Tibial nerve (tissue), 4 donors: ENCODE results near the gene POLR3F. TPM values are rescaled to one million over a fixed set of nuclear protein-coding genes. Genes with fewer than 3 reads are reported as not detected.
"Not testable (repeated sequence)": the region's sequence is repeated elsewhere in the genome, so short reads cannot be mapped to it uniquely, and the experiment has no call there.

Experiments used
- DNase-seq, 2 donors: peaks; one replicate each; pipeline ENCODE4 v3.0.0-alpha.2; 2019; ENCODE audit warnings: low spot score in 2 of 2
- H3K27ac ChIP-seq, 4 donors: fragments of 200-600 bp; sonication (generic) in 3 of 4; one replicate each; pipeline ENCODE4 v1.5.1; 2017 to 2019; ENCODE audit warnings: mild to moderate bottlenecking in 1 of 4
- H3K27me3 ChIP-seq, 2 donors: fragments of 200-600 bp; sonication (generic) in 1 of 2; one replicate each; pipeline versions ENCODE4 v1.5.1 to v1.6.0; 2017 to 2019
- H3K36me3 ChIP-seq, 3 donors: fragments of 200-600 bp; sonication (generic); one replicate each; pipeline ENCODE4 v1.5.1; 2018 to 2019
- H3K4me1 ChIP-seq, 4 donors: fragments of 200-600 bp; sonication (generic) in 3 of 4; one replicate each; pipeline ENCODE4 v1.5.1; 2017 to 2019
- H3K4me3 ChIP-seq, 4 donors: fragments of 200-600 bp; sonication (generic) in 3 of 4; one replicate each; pipeline ENCODE4 v1.5.1; 2017 to 2019; ENCODE audit warnings: mild to moderate bottlenecking in 1 of 4, moderate library complexity in 1 of 4
- H3K9me3 ChIP-seq, 4 donors: fragments of 200-600 bp; sonication (generic) in 3 of 4; one replicate each; pipeline ENCODE4 v1.5.1; 2017 to 2019
- CTCF ChIP-seq, 5 experiments: fragments of 200-600 bp in 3 of 5; fragments of 450-650 bp in 2 of 5; sonication (generic) in 3 of 5; IDR thresholded peaks; one replicate each; pipeline ENCODE4 v1.5.1; 2016 to 2019; ENCODE audit warnings: antibody characterized with exemption in 5 of 5, mild to moderate bottlenecking in 3 of 5, moderate library complexity in 2 of 5
- EP300 ChIP-seq, 2 donors: sonication (generic); formaldehyde crosslinking; IDR thresholded peaks; one replicate each; pipeline ENCODE4 v1.6.1; 2017; ENCODE audit warnings: antibody characterized with exemption in 2 of 2, mild to moderate bottlenecking in 1 of 2
- POLR2A ChIP-seq, 2 donors: fragments of 450-650 bp; IDR thresholded peaks; one replicate each; pipeline ENCODE4 v1.6.1; 2017; ENCODE audit warnings: antibody characterized with exemption in 2 of 2, mild to moderate bottlenecking in 2 of 2, moderate library complexity in 2 of 2
- WGBS, 2 donors: methylation state at CpG; one replicate each; pipeline ENCODE4 v1.1.5; 2018; 5-methylcytosine and 5-hydroxymethylcytosine counted together
- total RNA-seq, 4 donors: library from RNA; depleted of rRNA; stranded (reverse); fragments of >200 nt; gene quantifications; one replicate each; pipeline ENCODE4 v1.1.0, GENCODE V29; 2016

The POLR3F gene
- total RNA-seq, 4 donors from 2014 or later = 4.5 to 10.1 (median 7.7) TPM

GRCh38 chr20:18481596-18481995 is 14.4 kb downstream of the POLR3F start:
- no peaks in the 10 kb centered on the region for H3K27me3 ChIP-seq
- H3K9me3 ChIP-seq = no peaks in the 10 kb centered on the region
- no peaks in the 10 kb centered on the region for H3K4me1 ChIP-seq
- WGBS, 2 donors = 90 to 92% methylated on average over 4 of the region's 4 CpGs
- no peak overlapping the region for H3K4me3 ChIP-seq
- H3K36me3 ChIP-seq = peaks cover 2 to 91% (median 9%) of the 10 kb centered on the region in 3 donors
- no peak overlapping the region for H3K27ac ChIP-seq
- DNase-seq = no peak
- TF ChIP-seq POLR2A (IDR thresholded peaks at IDR 0.05) = no peak
- TF ChIP-seq EP300 (IDR thresholded peaks at IDR 0.05) = no peak
- no peak for TF ChIP-seq CTCF (IDR thresholded peaks at IDR 0.05)

GRCh38 chr20:18488301-18488700 is 21.1 kb downstream of the POLR3F start:
- no peaks in the 10 kb centered on the region for H3K9me3 ChIP-seq
- H3K27me3 ChIP-seq = no peaks in the 10 kb centered on the region
- no peaks in the 10 kb centered on the region for H3K4me1 ChIP-seq
- H3K27ac ChIP-seq = no peak overlapping the region
- H3K36me3 ChIP-seq = peaks cover 0 to 74% (median 0%) of the 10 kb centered on the region in 3 donors
- DNase-seq = no peak
- TF ChIP-seq CTCF (IDR thresholded peaks at IDR 0.05) (no peak), EP300 (IDR thresholded peaks at IDR 0.05) (no peak), POLR2A (IDR thresholded peaks at IDR 0.05) (no peak)
- 88 to 94% methylated on average over 3 of the region's 3 CpGs for WGBS, 2 donors
- no peak overlapping the region for H3K4me3 ChIP-seq

- peak overlapping the region in 2 of 4 donors; percentile 75 to 87 for H3K27ac ChIP-seq
- no peaks in the 10 kb centered on the region for H3K9me3 ChIP-seq
- WGBS, 2 donors = 12 to 16% methylated on average over 7 of the region's 7 CpGs
- peaks cover 0 to 19% (median 5%) of the 10 kb centered on the region in 4 donors for H3K4me1 ChIP-seq
- H3K4me3 ChIP-seq = peak overlapping the region; percentile 57 to 83 (median 76)
- H3K27me3 ChIP-seq = no peaks in the 10 kb centered on the region
- TF ChIP-seq POLR2A (IDR thresholded peaks at IDR 0.05) (no peak), EP300 (IDR thresholded peaks at IDR 0.05) (no peak), CTCF (IDR thresholded peaks at IDR 0.05) (no peak)
- peaks cover 0 to 22% (median 0%) of the 10 kb centered on the region in 3 donors for H3K36me3 ChIP-seq
- DNase-seq = no peak
Measured at GRCh38 chr20:18496042-18496441, 28.9 kb downstream of the POLR3F start.

GRCh38 chr20:18496740-18497592 is 29.8 kb downstream of the POLR3F start, which contains the start of gene RBBP9:
Gene RBBP9 (minus strand): TSS chr20:18497225. CDS start chr20:18497167, 58 bp downstream.
- TF ChIP-seq POLR2A (IDR thresholded peaks at IDR 0.05) (peak in 1 of 2 donors; percentile 33), CTCF (IDR thresholded peaks at IDR 0.05) (no peak), EP300 (IDR thresholded peaks at IDR 0.05) (peak in 1 of 2 donors; percentile 65)
- H3K27me3 ChIP-seq = no peaks in the 10 kb centered on the region
- 3% methylated on average over 28 to 31 of the region's 31 CpGs for WGBS, 2 donors
- peak within 1 kb of the TSS; percentile 46 to 87 (median 74) for H3K27ac ChIP-seq
- peaks cover 0 to 14% (median 0%) of the 10 kb centered on the region in 3 donors for H3K36me3 ChIP-seq
- peak; percentile 58 to 63 for DNase-seq
- H3K4me1 ChIP-seq = peaks cover 0 to 19% (median 5%) of the 10 kb centered on the region in 4 donors
- H3K9me3 ChIP-seq = no peaks in the 10 kb centered on the region
- H3K4me3 ChIP-seq = peak within 1 kb of the TSS; percentile 57 to 83 (median 76)

- DNase-seq = no peak
- Histone ChIP-seq H3K9me3 (no peaks in the 10 kb centered on the region), H3K4me3 (peak overlapping the region in 2 of 4 donors; percentile 79 to 83), H3K36me3 (peaks cover 0 to 13% (median 0%) of the 10 kb centered on the region in 3 donors), H3K27me3 (peaks cover 0 to 2% of the 10 kb centered on the region in 2 donors), H3K4me1 (peaks cover 0 to 19% (median 5%) of the 10 kb centered on the region in 4 donors), H3K27ac (peak overlapping the region in 2 of 4 donors; percentile 75 to 87)
- no peak for TF ChIP-seq POLR2A (IDR thresholded peaks at IDR 0.05)
- TF ChIP-seq EP300 (IDR thresholded peaks at IDR 0.05) = no peak
- TF ChIP-seq CTCF (IDR thresholded peaks at IDR 0.05) = no peak
- 86 to 94% methylated on average over 3 of the region's 3 CpGs for WGBS, 2 donors
Measured at GRCh38 chr20:18497603-18498002, 30.4 kb downstream of the POLR3F start.

GRCh38 chr20:18501672-18502071 is 34.5 kb downstream of the POLR3F start:
- not testable (repeated sequence) for H3K4me1 ChIP-seq, H3K36me3 ChIP-seq, H3K27ac ChIP-seq, H3K9me3 ChIP-seq, H3K4me3 ChIP-seq, DNase-seq
- WGBS, 2 donors = 67 to 78% methylated on average over 1 of the region's 1 CpG
- H3K27me3 ChIP-seq = peaks cover 0 to 15% of the 10 kb centered on the region in 2 donors
